ENCODE results near the gene CDC42EP1.
"Not testable (repeated sequence)": the region's sequence is repeated elsewhere in the genome, so short reads cannot be mapped to it uniquely, and the experiment has no call there.

GRCh38 chr22:37539790-37540189 lies 20.5 kb upstream of the CDC42EP1 start:
- not testable (repeated sequence) for TF ChIP-seq POLR2A (IDR thresholded peaks at IDR 0.05; ENCODE audit: low read depth, low read length); TAF1 (IDR thresholded peaks at IDR 0.05; ENCODE audit: borderline replicate concordance, low read depth, low read length)
